Measurements from ENCODE around the gene GSTK1.

GRCh38 chr7:143233816-143234532 lies 29.3 kb upstream of the GSTK1 start:
- TF ChIP-seq POLR2A (IDR thresholded peaks at IDR 0.05; ENCODE audit: low read depth, low read length) (no peak), POLR2AphosphoS5 (IDR thresholded peaks at IDR 0.05; ENCODE audit: low read depth, low read length) (no peak)

Data from GM12892 (cell line).